Keratinocyte (primary cell): ENCODE results near the gene RSRC2. TPM values are rescaled to one million over a fixed set of nuclear protein-coding genes. Genes with fewer than 3 reads are reported as not detected.

ENCODE experiments used
- DNase-seq: peaks from one replicate; pipeline ENCODE4 v3.0.0-alpha.2; 2011; ENCODE audit warnings: low read depth, missing footprints, low spot score
- FAIRE-seq: peaks from 2 replicates; lab custom pipeline; 2011; peaks lifted over from hg19 to GRCh38; lab: Jason Lieb, UNC
- H2AFZ ChIP-seq: 2 replicates; pipeline ENCODE4 v1.6.0; 2012; ENCODE audit warnings: low read length, control low read depth, inconsistent platforms; ENCODE audit not compliant: control insufficient read depth
- H3K27ac ChIP-seq: 2 replicates; pipeline ENCODE4 v1.5.1; 2011; ENCODE audit warnings: low read length; ENCODE audit not compliant: control insufficient read depth, insufficient read depth
- H3K27me3 ChIP-seq: 3 replicates; pipeline ENCODE4 v1.6.0; 2011; ENCODE audit warnings: low read length; ENCODE audit not compliant: control insufficient read depth, insufficient read depth; ENCODE audit errors: extremely low read depth
- H3K36me3 ChIP-seq, 2 experiments: 2 replicates in 1 of 2; 3 replicates in 1 of 2; pipeline ENCODE4 v1.5.1; 2011; ENCODE audit warnings: low read length in 2 of 2, mild to moderate bottlenecking in 1 of 2; ENCODE audit not compliant: control insufficient read depth in 2 of 2, insufficient read depth in 2 of 2; ENCODE audit errors: extremely low read depth in 1 of 2
- H3K4me1 ChIP-seq: 3 replicates; pipeline ENCODE4 v1.5.1; 2011; ENCODE audit warnings: low read length; ENCODE audit not compliant: control insufficient read depth, insufficient read depth; ENCODE audit errors: extremely low read depth
- H3K4me2 ChIP-seq: 3 replicates; pipeline ENCODE4 v1.6.0; 2011; ENCODE audit warnings: low read depth, low read length; ENCODE audit not compliant: control insufficient read depth, insufficient read depth; ENCODE audit errors: extremely low read depth
- H3K4me3 ChIP-seq, 3 experiments: fragments of 200-600 bp in 1 of 3; sonication (generic) in 1 of 3; 2 replicates in 2 of 3; 3 replicates in 1 of 3; pipeline ENCODE4 v1.5.1; 2011 to 2016; ENCODE audit warnings: low read length in 3 of 3, mild to moderate bottlenecking in 3 of 3, control low read depth in 2 of 3, inconsistent platforms in 1 of 3, low read depth in 1 of 3, mixed read lengths in 1 of 3, mixed run types in 1 of 3, moderate library complexity in 1 of 3; ENCODE audit not compliant: control insufficient read depth in 2 of 3, insufficient read depth in 2 of 3; ENCODE audit errors: extremely low read depth in 1 of 3
- H3K79me2 ChIP-seq: 2 replicates; pipeline ENCODE4 v1.6.0; 2012; ENCODE audit warnings: low read length; ENCODE audit not compliant: control insufficient read depth, insufficient read depth
- H3K9ac ChIP-seq: 3 replicates; pipeline ENCODE4 v1.6.0; 2011; ENCODE audit warnings: low read length; ENCODE audit not compliant: control insufficient read depth, insufficient read depth; ENCODE audit errors: extremely low read depth
- H3K9me1 ChIP-seq: 3 replicates; pipeline ENCODE4 v1.6.0; 2011; ENCODE audit warnings: low read length; ENCODE audit not compliant: control insufficient read depth, insufficient read depth; ENCODE audit errors: extremely low read depth
- H3K9me3 ChIP-seq: 2 replicates; pipeline ENCODE4 v1.5.1; 2012; ENCODE audit warnings: low read depth, low read length; ENCODE audit not compliant: control insufficient read depth
- H4K20me1 ChIP-seq: 3 replicates; pipeline ENCODE4 v1.6.0; 2011; ENCODE audit warnings: low read length; ENCODE audit not compliant: control insufficient read depth, insufficient read depth; ENCODE audit errors: extremely low read depth
- EZH2 ChIP-seq: IDR thresholded peaks from one replicate; pipeline ENCODE4 v1.6.1; 2012; ENCODE audit warnings: inconsistent platforms, mild to moderate bottlenecking, low read length, moderate library complexity
- dilution Hi-C: fragments of 300-500 bp; cut with MboI; formaldehyde crosslinking; loops from one replicate; pipeline ENCODE4 v1.7.0; 2020; ENCODE audit warnings: low sequenced_read_pairs; ENCODE audit not compliant: extremely low pct_ligation_motif_present
- polyA plus RNA-seq, 5 experiments: library from polyadenylated mRNA; depleted of rRNA in 3 of 5; stranded (reverse) in 3 of 5; stranded (forward) in 1 of 5; unstranded in 1 of 5; fragments of >200 nt; gene quantifications; 1 replicate in 1 of 5; 2 replicates in 3 of 5; 3 replicates in 1 of 5; pipeline versions ENCODE4 v1.2.1 to v1.2.3, GENCODE V29; 2011 to 2012; ENCODE audit warnings: missing spikeins in 2 of 5, low read depth in 1 of 5, low replicate concordance in 1 of 5
- TF ChIP-seq, protein P1 (sequence below), 3 experiments: IDR thresholded peaks in 1 of 3; conservative IDR thresholded peaks in 1 of 3; optimal IDR thresholded peaks in 1 of 3; 2 replicates in 2 of 3; 3 replicates in 1 of 3; pipeline versions ENCODE3 to v1.5.1; 2011; ENCODE audit warnings: low read length in 3 of 3, mild to moderate bottlenecking in 3 of 3, moderate library complexity in 2 of 3, control low read depth in 1 of 3, inconsistent platforms in 1 of 3; ENCODE audit not compliant: insufficient read depth in 2 of 3; ENCODE audit errors: extremely low read depth in 1 of 3

The RSRC2 gene
- polyA plus RNA-seq, 1 donor (not counting 4 experiments of a cell fraction or from before 2014, with no cell fraction given): 45.6 TPM

GRCh38 chr12:122505419-122506051 lies 21.2 kb downstream of the RSRC2 start:
- peaks cover 16 to 52% of the 10 kb centered on the region in 2 experiments for H3K36me3 ChIP-seq
- no peaks in the 10 kb centered on the region for H3K4me1 ChIP-seq
- no peak overlapping the region for H3K4me3 ChIP-seq
- H3K9ac ChIP-seq: no peak overlapping the region
- no peaks in the 10 kb centered on the region for H3K9me1 ChIP-seq
- FAIRE-seq (no peak), DNase-seq (no peak)
- dilution Hi-C loops: no loop called here
- H3K4me2 ChIP-seq: no peak overlapping the region
- TF ChIP-seq, protein P1, sequence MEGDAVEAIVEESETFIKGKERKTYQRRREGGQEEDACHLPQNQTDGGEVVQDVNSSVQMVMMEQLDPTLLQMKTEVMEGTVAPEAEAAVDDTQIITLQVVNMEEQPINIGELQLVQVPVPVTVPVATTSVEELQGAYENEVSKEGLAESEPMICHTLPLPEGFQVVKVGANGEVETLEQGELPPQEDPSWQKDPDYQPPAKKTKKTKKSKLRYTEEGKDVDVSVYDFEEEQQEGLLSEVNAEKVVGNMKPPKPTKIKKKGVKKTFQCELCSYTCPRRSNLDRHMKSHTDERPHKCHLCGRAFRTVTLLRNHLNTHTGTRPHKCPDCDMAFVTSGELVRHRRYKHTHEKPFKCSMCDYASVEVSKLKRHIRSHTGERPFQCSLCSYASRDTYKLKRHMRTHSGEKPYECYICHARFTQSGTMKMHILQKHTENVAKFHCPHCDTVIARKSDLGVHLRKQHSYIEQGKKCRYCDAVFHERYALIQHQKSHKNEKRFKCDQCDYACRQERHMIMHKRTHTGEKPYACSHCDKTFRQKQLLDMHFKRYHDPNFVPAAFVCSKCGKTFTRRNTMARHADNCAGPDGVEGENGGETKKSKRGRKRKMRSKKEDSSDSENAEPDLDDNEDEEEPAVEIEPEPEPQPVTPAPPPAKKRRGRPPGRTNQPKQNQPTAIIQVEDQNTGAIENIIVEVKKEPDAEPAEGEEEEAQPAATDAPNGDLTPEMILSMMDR (optimal IDR thresholded peaks at IDR 0.05 in 1 of 3, IDR thresholded peaks at IDR 0.05 in 1 of 3, conservative IDR thresholded peaks at IDR 0.05 in 1 of 3; ENCODE audit: extremely low read depth in 1 of 3, insufficient read depth in 2 of 3, low read length in 3 of 3): no peak
- no peak for TF ChIP-seq EZH2
- peaks cover 4% of the 10 kb centered on the region for H4K20me1 ChIP-seq
- no peak overlapping the region for H2AFZ ChIP-seq
- H3K9me3 ChIP-seq: no peaks in the 10 kb centered on the region
- H3K79me2 ChIP-seq: peaks cover 6% of the 10 kb centered on the region
- no peaks in the 10 kb centered on the region for H3K27me3 ChIP-seq
- H3K27ac ChIP-seq: no peak overlapping the region

- Histone ChIP-seq H3K4me2 (no peak overlapping the region), H3K9me3 (no peaks in the 10 kb centered on the region), H3K27ac (no peak overlapping the region), H3K4me1 (peaks cover 2% of the 10 kb centered on the region), H2AFZ (no peak overlapping the region), H4K20me1 (peaks cover 4% of the 10 kb centered on the region), H3K9ac (no peak overlapping the region), H3K79me2 (peaks cover 13% of the 10 kb centered on the region), H3K36me3 (peaks cover 14 to 38% of the 10 kb centered on the region in 2 experiments), H3K9me1 (no peaks in the 10 kb centered on the region), H3K4me3 (no peak overlapping the region), H3K27me3 (no peaks in the 10 kb centered on the region)
- dilution Hi-C loops: no loop called here
- FAIRE-seq: no peak
- TF ChIP-seq, protein P1 (optimal IDR thresholded peaks at IDR 0.05 in 1 of 3, IDR thresholded peaks at IDR 0.05 in 1 of 3, conservative IDR thresholded peaks at IDR 0.05 in 1 of 3; ENCODE audit: extremely low read depth in 1 of 3, insufficient read depth in 2 of 3, low read length in 3 of 3): no peak
- TF ChIP-seq EZH2: no peak
- no peak for DNase-seq
These were observed 22.7 kb downstream of the RSRC2 start for GRCh38 chr12:122503783-122504590.
